ENCODE data around the gene SMOC1.

SMOC1 gene

DNA sequence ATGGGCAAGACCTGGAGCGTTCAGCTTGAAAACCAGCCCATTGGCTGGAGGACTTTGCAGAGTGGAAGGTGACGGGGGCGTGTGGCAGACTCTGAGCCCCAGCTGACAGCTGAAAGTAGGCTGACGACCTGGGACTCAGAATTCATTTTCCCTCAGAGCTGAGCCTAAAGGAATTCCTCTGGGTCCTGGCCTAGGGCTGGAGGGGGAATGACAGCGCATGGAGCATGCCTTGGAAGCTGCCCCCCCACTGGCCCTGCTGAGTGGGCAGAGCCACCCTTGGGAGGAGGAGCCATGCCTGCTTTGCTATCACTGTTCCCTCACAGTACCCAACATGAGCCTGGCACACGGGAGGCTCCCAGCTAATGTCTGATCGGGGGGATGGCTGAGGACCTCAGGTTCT is 25.4 kb upstream of the SMOC1 start:
- TF ChIP-seq, protein P1, sequence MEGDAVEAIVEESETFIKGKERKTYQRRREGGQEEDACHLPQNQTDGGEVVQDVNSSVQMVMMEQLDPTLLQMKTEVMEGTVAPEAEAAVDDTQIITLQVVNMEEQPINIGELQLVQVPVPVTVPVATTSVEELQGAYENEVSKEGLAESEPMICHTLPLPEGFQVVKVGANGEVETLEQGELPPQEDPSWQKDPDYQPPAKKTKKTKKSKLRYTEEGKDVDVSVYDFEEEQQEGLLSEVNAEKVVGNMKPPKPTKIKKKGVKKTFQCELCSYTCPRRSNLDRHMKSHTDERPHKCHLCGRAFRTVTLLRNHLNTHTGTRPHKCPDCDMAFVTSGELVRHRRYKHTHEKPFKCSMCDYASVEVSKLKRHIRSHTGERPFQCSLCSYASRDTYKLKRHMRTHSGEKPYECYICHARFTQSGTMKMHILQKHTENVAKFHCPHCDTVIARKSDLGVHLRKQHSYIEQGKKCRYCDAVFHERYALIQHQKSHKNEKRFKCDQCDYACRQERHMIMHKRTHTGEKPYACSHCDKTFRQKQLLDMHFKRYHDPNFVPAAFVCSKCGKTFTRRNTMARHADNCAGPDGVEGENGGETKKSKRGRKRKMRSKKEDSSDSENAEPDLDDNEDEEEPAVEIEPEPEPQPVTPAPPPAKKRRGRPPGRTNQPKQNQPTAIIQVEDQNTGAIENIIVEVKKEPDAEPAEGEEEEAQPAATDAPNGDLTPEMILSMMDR (IDR thresholded peaks at IDR 0.05; ENCODE audit: extremely low read depth, missing control alignments): no peak
- DNase-seq (ENCODE audit: low spot score): peak; percentile 10

DNA sequence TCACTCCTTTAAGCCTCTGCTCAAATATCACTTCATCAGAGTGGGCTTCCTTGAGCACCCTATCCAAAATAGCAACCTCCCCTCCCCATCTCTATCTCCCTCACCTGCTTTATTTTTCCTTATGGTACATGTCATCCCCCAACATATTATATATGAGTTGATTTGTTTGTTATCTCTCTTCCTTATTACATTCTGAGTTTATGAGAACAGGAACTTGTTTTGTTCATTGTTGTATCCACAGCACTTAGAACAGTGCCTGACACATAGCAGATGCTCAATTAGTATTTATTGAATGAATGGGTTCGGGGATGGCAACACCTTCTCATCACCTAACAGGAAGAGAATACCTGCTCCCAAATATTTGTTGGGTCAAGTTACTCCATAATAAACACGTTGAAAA is 24.6 kb upstream of the SMOC1 start:
- TF ChIP-seq, protein P1 (IDR thresholded peaks at IDR 0.05; ENCODE audit: extremely low read depth, missing control alignments): no peak
- peak; percentile 2 for DNase-seq (ENCODE audit: low spot score)

DNA sequence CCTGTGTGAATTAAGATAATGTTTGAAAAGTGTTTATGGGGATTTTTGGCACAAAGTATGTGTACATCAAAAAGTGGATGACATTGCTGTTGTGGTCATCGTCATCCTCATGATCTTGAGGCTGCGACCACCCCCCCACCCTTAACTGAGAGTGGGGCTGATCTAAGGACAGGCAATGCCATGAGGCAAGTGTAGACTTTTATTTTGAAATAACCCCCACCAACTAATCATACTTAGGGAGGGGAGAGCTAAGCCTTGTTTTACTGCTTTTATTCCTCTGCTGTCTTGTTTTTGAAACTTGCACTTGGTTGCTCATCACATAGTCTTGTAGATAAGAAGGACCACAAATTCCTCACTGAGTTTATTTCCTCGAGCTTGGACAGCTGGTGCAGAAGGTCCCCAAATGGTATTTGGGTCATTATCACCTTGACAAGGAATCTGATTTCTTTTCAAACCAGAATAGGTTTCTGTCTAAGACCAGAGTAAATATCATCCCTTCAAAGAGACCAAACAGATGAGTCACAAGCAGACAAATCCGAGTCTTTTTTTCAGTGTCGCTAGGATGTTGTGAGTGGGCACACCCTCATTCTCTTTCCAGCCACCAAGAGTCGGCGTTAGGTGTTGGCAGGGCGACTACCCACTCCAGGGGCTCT is 23.9 kb upstream of the SMOC1 start:
- TF ChIP-seq, protein P1 (IDR thresholded peaks at IDR 0.05; ENCODE audit: extremely low read depth, missing control alignments): no peak
- no peak for DNase-seq (ENCODE audit: low spot score)

DNA sequence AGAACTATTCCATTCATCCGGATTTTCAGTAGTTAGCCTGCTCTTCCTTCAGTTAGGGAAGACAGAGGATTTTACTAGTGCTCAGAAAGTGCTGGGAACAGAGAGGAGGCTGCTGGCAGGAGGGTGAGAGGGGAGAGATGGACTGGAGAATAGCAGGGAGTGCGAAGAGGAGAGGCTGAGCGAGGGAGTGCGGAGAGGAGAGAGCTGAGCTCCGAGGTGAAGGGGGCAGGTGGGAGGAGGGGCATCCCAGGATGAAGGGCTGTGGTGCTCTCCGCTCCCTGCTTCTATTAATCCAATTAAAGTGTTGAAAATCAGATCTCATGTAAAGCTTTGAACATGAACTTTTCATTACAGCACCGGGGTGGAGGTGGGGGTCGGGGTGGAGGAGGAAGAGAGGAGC is 20.4 kb upstream of the SMOC1 start:
- TF ChIP-seq, protein P1 (IDR thresholded peaks at IDR 0.05; ENCODE audit: extremely low read depth, missing control alignments): no peak
- no peak for DNase-seq (ENCODE audit: low spot score)

DNA sequence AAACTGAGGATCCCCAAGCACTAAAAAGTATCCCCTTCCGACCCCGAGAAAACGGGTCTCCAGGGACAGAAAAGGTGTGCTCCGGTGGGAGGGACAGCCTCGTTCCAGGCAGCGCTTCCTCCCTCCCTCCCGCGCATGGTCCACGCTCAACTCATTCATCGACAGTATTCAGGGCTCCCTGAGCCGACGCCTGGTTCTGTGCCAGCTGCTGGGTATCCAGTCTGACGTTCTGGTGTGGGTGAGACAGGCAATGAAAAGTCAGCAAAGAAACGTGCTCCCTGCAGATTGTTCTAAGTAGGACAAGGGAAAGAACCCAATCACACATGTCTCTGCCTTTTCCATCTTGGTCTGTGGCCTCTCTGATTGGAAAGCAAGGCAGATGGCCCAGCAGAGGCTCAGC is 19.6 kb upstream of the SMOC1 start:
- TF ChIP-seq, protein P1 (IDR thresholded peaks at IDR 0.05; ENCODE audit: extremely low read depth, missing control alignments): no peak
- DNase-seq (ENCODE audit: low spot score): no peak

DNA sequence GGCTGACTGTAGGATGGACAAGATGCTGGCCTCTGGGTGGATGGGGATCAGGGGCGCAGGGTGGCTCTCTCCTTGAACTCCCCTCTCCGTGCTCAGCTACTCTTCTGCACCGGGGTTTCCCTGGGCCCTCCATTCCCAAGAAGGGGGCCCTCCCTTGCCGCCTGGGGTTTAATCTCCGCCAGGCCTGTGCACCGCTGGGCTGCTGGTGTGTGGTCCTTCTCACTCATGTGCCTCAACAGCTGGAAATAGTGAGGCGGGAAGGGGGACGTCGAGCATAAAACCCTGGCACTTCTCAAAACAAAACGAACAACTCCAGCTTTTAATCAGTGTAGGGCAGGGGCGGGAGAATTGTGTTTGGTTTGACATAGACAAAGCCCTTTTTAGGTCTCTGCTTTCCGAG is 19.0 kb upstream of the SMOC1 start:
- DNase-seq (ENCODE audit: low spot score): no peak
- TF ChIP-seq, protein P1 (IDR thresholded peaks at IDR 0.05; ENCODE audit: extremely low read depth, missing control alignments): no peak

DNA sequence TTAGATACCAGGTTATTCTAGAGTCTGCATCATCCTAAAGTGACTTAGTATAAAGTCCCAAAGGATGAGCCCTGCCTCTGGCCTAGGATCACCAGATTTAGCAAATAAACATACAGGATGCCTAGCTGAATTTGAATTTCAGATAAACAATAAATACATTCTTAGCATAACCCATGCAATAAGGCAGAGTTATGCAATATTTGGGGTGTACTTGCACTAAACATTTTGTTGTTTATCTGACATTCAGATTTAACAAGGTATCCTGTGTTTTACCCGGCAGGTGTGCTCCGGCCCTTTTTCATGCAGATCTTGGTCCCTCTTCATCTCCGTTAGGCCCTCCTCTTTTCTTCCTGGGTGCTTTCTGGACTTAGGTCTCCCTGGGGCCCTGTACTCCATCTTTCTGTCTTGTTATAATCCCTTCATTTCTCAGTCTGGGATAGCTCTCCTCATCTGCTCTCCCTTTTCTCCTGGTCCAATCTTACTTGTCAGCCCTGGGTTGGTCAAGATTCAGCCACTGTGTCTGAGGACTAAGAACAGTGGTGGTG is 18.1 kb upstream of the SMOC1 start:
- TF ChIP-seq, protein P1 (IDR thresholded peaks at IDR 0.05; ENCODE audit: extremely low read depth, missing control alignments): no peak
- DNase-seq (ENCODE audit: low spot score): no peak

Measured in GM20000 (cell line).